Right forelimb (tissue), 1 donor: ENCODE data around the gene NEGR1.

Source experiments
- DNase-seq: peaks from one replicate; pipeline ENCODE4 v3.0.0-alpha.2; 2018

Gene NEGR1

GRCh38 chr1:71424536-71424935 is 857.8 kb downstream of the NEGR1 start:
- DNase-seq, result no peak

- no peak for DNase-seq
These were observed 860.1 kb downstream of the NEGR1 start for GRCh38 chr1:71422221-71422620.

- no peak for DNase-seq
These were observed 864.9 kb downstream of the NEGR1 start for GRCh38 chr1:71417421-71417820.

- DNase-seq, result no peak
These were observed 868.2 kb downstream of the NEGR1 start for GRCh38 chr1:71414179-71414578.

- DNase-seq, result no peak
These were observed 868.7 kb downstream of the NEGR1 start for GRCh38 chr1:71413441-71414175.

- DNase-seq, result no peak
These were observed 882.3 kb downstream of the NEGR1 start for GRCh38 chr1:71400050-71400449.

- no peak for DNase-seq
These were observed 882.7 kb downstream of the NEGR1 start for GRCh38 chr1:71399594-71399993.

- no peak for DNase-seq
These were observed 889.0 kb downstream of the NEGR1 start for GRCh38 chr1:71393301-71393700.

GRCh38 chr1:71390518-71390917 is 891.8 kb downstream of the NEGR1 start:
- no peak for DNase-seq

GRCh38 chr1:71377886-71378285 is 904.5 kb downstream of the NEGR1 start:
- DNase-seq, result no peak

- no peak for DNase-seq
These were observed 909.8 kb downstream of the NEGR1 start for GRCh38 chr1:71372496-71372895.

GRCh38 chr1:71371581-71371980 is 910.8 kb downstream of the NEGR1 start:
- no peak for DNase-seq

- DNase-seq, result no peak
These were observed 918.1 kb downstream of the NEGR1 start for GRCh38 chr1:71364236-71364635.

GRCh38 chr1:71362691-71363090 is 919.6 kb downstream of the NEGR1 start:
- no peak for DNase-seq

GRCh38 chr1:71362076-71362475 is 920.3 kb downstream of the NEGR1 start:
- no peak for DNase-seq

- DNase-seq, result no peak
These were observed 924.6 kb downstream of the NEGR1 start for GRCh38 chr1:71357708-71358107.

GRCh38 chr1:71351438-71351837 is 930.9 kb downstream of the NEGR1 start:
- no peak for DNase-seq

- no peak for DNase-seq
These were observed 931.5 kb downstream of the NEGR1 start for GRCh38 chr1:71350805-71351204.

- DNase-seq, result no peak
These were observed 932.0 kb downstream of the NEGR1 start for GRCh38 chr1:71350330-71350729.
